HCT116 (cell line): ENCODE measurements around the gene TMF1. TPM values are rescaled to one million over a fixed set of nuclear protein-coding genes. Genes with fewer than 3 reads are reported as not detected.

Experiments used
- ATAC-seq: fragments of 200-7000 bp; cut with Tn5 transposase; 2 replicates; pipeline ENCODE4 v1.9.1; 2020; ENCODE audit warnings: mild to moderate bottlenecking, moderate library complexity
- BruUV-seq: library from RNA; stranded (reverse); fragments of 400-500 nt; replicated peaks from 2 replicates; lab custom pipeline; 2021; lab: Mats Ljungman, UMichigan
- CTCF ChIA-PET: fragments of 300-600 bp; sonication (Branson Sonifier 250); formaldehyde crosslinking; loops from one replicate; lab custom pipeline; 2021; ENCODE audit warnings: antibody characterized with exemption; lab: Charles Lee
- POLR2A ChIA-PET: fragments of 300-600, 350-600 bp; sonication (Branson Sonifier 250); formaldehyde crosslinking; loops from one replicate; lab custom pipeline; 2021; ENCODE audit warnings: antibody characterized with exemption; lab: Charles Lee
- RAD21 ChIA-PET, 2 experiments: fragments of 300-600 bp; sonication (Branson Sonifier 250); formaldehyde crosslinking; loops; one replicate each; lab custom pipeline; 2023; ENCODE audit warnings: low total read pairs in 2 of 2; ENCODE audit not compliant: uncharacterized antibody in 2 of 2, unreplicated experiment in 2 of 2, low non-redundant PET in 1 of 2; lab: Charles Lee
- DNase-seq: peaks from one replicate; pipeline ENCODE4 v3.0.0-alpha.2; 2010; ENCODE audit warnings: low read depth, low spot score
- H2AFZ ChIP-seq: fragments of 200-600 bp; shearing (Covaris generic), sonication (generic); 2 replicates; pipeline ENCODE4 v1.6.1; 2017; ENCODE audit warnings: low read depth, mixed run types, mixed read lengths, antibody characterized with exemption, low read length; ENCODE audit not compliant: poor library complexity, severe bottlenecking
- H3K27ac ChIP-seq: 2 replicates; pipeline ENCODE4 v1.5.1; 2012; ENCODE audit warnings: low read depth, low read length
- H3K27me3 ChIP-seq: fragments of 200-600 bp; sonication (generic); 2 replicates; pipeline ENCODE4 v1.6.1; 2016; ENCODE audit warnings: mixed run types, low read length, mixed read lengths; ENCODE audit not compliant: insufficient read depth
- H3K36me3 ChIP-seq, 2 experiments: fragments of 200-500 bp in 1 of 2; fragments of 200-600 bp in 1 of 2; sonication (Bioruptor generic) in 1 of 2; sonication (generic) in 1 of 2; 2 replicates each; pipeline versions ENCODE4 v1.5.1 to v1.6.1; 2014 to 2016; ENCODE audit warnings: low read length in 2 of 2, inconsistent platforms in 1 of 2, mixed read lengths in 1 of 2, mixed run types in 1 of 2; ENCODE audit not compliant: insufficient read depth in 2 of 2, control insufficient read depth in 1 of 2
- H3K4me1 ChIP-seq, 2 experiments: fragments of 200-600 bp in 1 of 2; sonication (generic) in 1 of 2; 2 replicates each; pipeline versions ENCODE4 v1.5.1 to v1.6.1; 2012 to 2017; ENCODE audit warnings: low read length in 2 of 2, inconsistent platforms in 1 of 2, mild to moderate bottlenecking in 1 of 2, mixed read lengths in 1 of 2, mixed run types in 1 of 2, moderate library complexity in 1 of 2; ENCODE audit not compliant: insufficient read depth in 2 of 2, control insufficient read depth in 1 of 2
- H3K4me2 ChIP-seq: fragments of 200-600 bp; sonication (generic); 2 replicates; pipeline ENCODE4 v1.6.1; 2017; ENCODE audit warnings: mixed run types, low read length, mixed read lengths
- H3K4me3 ChIP-seq, 2 experiments: fragments of 200-600 bp in 1 of 2; sonication (generic) in 1 of 2; replicated peaks in 1 of 2; 2 replicates each; pipeline ENCODE4 v1.5.1; 2011 to 2016; ENCODE audit warnings: low read length in 2 of 2, control low read depth in 1 of 2, low read depth in 1 of 2, mild to moderate bottlenecking in 1 of 2, mixed read lengths in 1 of 2, mixed run types in 1 of 2
- H3K79me2 ChIP-seq: fragments of 200-600 bp; sonication (generic); 2 replicates; pipeline ENCODE4 v1.6.1; 2017; ENCODE audit warnings: mild to moderate bottlenecking, mixed run types, low read length, moderate library complexity, mixed read lengths; ENCODE audit not compliant: insufficient read depth
- H3K9ac ChIP-seq: fragments of 200-600 bp; sonication (generic); 2 replicates; pipeline ENCODE4 v1.6.1; 2016; ENCODE audit warnings: low read length, mixed read lengths
- H3K9me2 ChIP-seq: fragments of 200-600 bp; sonication (generic), shearing (Covaris generic); 2 replicates; pipeline ENCODE4 v1.6.1; 2017; ENCODE audit warnings: mixed run types, mild to moderate bottlenecking, moderate library complexity; ENCODE audit not compliant: insufficient read depth
- H3K9me3 ChIP-seq, 2 experiments: fragments of 200-500 bp in 1 of 2; fragments of 200-600 bp in 1 of 2; sonication (Bioruptor generic) in 1 of 2; sonication (generic) in 1 of 2; 2 replicates each; pipeline ENCODE4 v1.6.1; 2014 to 2017; ENCODE audit warnings: low read length in 2 of 2, mixed read lengths in 2 of 2, inconsistent platforms in 1 of 2, low read depth in 1 of 2, mild to moderate bottlenecking in 1 of 2, mixed run types in 1 of 2, moderate library complexity in 1 of 2; ENCODE audit not compliant: control insufficient read depth in 1 of 2, insufficient read depth in 1 of 2
- H4K20me1 ChIP-seq: fragments of 200-600 bp; sonication (generic), shearing (Covaris generic); 2 replicates; pipeline ENCODE4 v1.6.1; 2017; ENCODE audit warnings: mixed run types, mild to moderate bottlenecking, moderate library complexity; ENCODE audit not compliant: insufficient read depth
- EGR1 ChIP-seq: IDR thresholded peaks from 2 replicates; pipeline ENCODE4 v1.6.1; 2012; ENCODE audit warnings: low read depth
- ELF1 ChIP-seq: IDR thresholded peaks from 2 replicates; pipeline ENCODE4 v1.6.1; 2012; ENCODE audit warnings: low read depth, borderline replicate concordance
- EZH2 ChIP-seq: fragments of 200-600 bp; sonication (generic); IDR thresholded peaks from 2 replicates; pipeline ENCODE4 v1.6.1; 2017; ENCODE audit warnings: antibody characterized with exemption, mixed run types
- EZH2phosphoT487 ChIP-seq: fragments of 200-600 bp; IDR thresholded peaks from 2 replicates; pipeline ENCODE4 v1.6.1; 2018; ENCODE audit warnings: antibody characterized with exemption, borderline replicate concordance
- JUND ChIP-seq: IDR thresholded peaks from 2 replicates; pipeline ENCODE4 v1.6.1; 2012
- MAX ChIP-seq: IDR thresholded peaks from 2 replicates; pipeline ENCODE4 v1.6.1; 2012
- POLR2A ChIP-seq: IDR thresholded peaks from 2 replicates; pipeline ENCODE4 v1.7.0; 2011; ENCODE audit warnings: borderline replicate concordance; ENCODE audit not compliant: insufficient read depth, insufficient read length; ENCODE audit errors: extremely low read depth
- POLR2AphosphoS5 ChIP-seq: IDR thresholded peaks from 2 replicates; pipeline ENCODE4 v1.6.1; 2011; ENCODE audit warnings: mild to moderate bottlenecking, low read depth, low read length, moderate library complexity
- RAD21 ChIP-seq: IDR thresholded peaks from 2 replicates; pipeline ENCODE4 v1.6.1; 2012; ENCODE audit warnings: low read depth, mild to moderate bottlenecking
- SIN3A ChIP-seq: IDR thresholded peaks from 2 replicates; pipeline ENCODE4 v1.6.1; 2012; ENCODE audit warnings: low read depth
- SP1 ChIP-seq: IDR thresholded peaks from 2 replicates; pipeline ENCODE4 v1.6.1; 2012; ENCODE audit warnings: low read depth
- TCF7L2 ChIP-seq: IDR thresholded peaks from 2 replicates; pipeline ENCODE4 v1.7.0; 2011; ENCODE audit warnings: borderline replicate concordance, inconsistent platforms; ENCODE audit not compliant: insufficient read depth, insufficient read length; ENCODE audit errors: extremely low read depth
- YY1 ChIP-seq: IDR thresholded peaks from 2 replicates; pipeline ENCODE4 v1.6.1; 2011; ENCODE audit warnings: low read length, low read depth, moderate library complexity, mild to moderate bottlenecking; ENCODE audit not compliant: insufficient replicate concordance; ENCODE audit errors: extremely low read depth
- ZBTB33 ChIP-seq: IDR thresholded peaks from 2 replicates; pipeline ENCODE4 v1.6.1; 2011; ENCODE audit warnings: mild to moderate bottlenecking, low read length, moderate library complexity; ENCODE audit not compliant: insufficient replicate concordance; ENCODE audit errors: extremely low read depth
- ZFX ChIP-seq: fragments of 450-650 bp; IDR thresholded peaks from 2 replicates; pipeline ENCODE4 v1.6.1; 2017
- ZNF274 ChIP-seq: fragments of 200-500 bp; sonication (Bioruptor generic); IDR thresholded peaks from 2 replicates; pipeline ENCODE4 v1.6.1; 2014; ENCODE audit warnings: mild to moderate bottlenecking, low read depth, low read length, inconsistent platforms
- intact Hi-C: fragments of 100-400 bp; cut with micrococcal nuclease; formaldehyde crosslinking; loops from 2 replicates; pipeline ENCODE4 v1.10.0; 2022
- total RNA-seq: library from RNA; stranded (reverse); gene quantifications from one replicate; pipeline ENCODE4 v1.2.1, GENCODE V29; 2021; ENCODE audit not compliant: unreplicated experiment
- TF ChIP-seq, protein P1 (sequence below), 3 experiments: fragments of 200-600 bp in 1 of 3; sonication (generic) in 1 of 3; IDR thresholded peaks in 2 of 3; conservative IDR thresholded peaks in 1 of 3; 2 replicates each; pipeline ENCODE4 v1.5.1; 2012 to 2017; ENCODE audit warnings: low read depth in 2 of 3, low read length in 2 of 3, antibody characterized with exemption in 1 of 3, borderline replicate concordance in 1 of 3, control low read depth in 1 of 3, mild to moderate bottlenecking in 1 of 3, mixed read lengths in 1 of 3, mixed run types in 1 of 3, moderate library complexity in 1 of 3; ENCODE audit not compliant: insufficient read depth in 1 of 3
- TF ChIP-seq, protein P2 (sequence below): IDR thresholded peaks from 2 replicates; pipeline ENCODE4 v1.6.1; 2012; ENCODE audit warnings: low read depth
- TF ChIP-seq, protein P3 (sequence below): IDR thresholded peaks from 2 replicates; pipeline ENCODE4 v1.6.1; 2012

Gene TMF1
- total RNA-seq, 1 experiment from 2014 or later = 27.3 TPM

GRCh38 chr3:69016102-69016501 lies 36.0 kb downstream of the TMF1 start:
- Histone ChIP-seq H3K4me2 (no peak overlapping the region), H3K9ac (no peak overlapping the region), H3K36me3 (no peaks in the 10 kb centered on the region), H3K4me3 (no peak overlapping the region), H3K79me2 (no peaks in the 10 kb centered on the region), H3K27ac (no peak overlapping the region), H3K27me3 (no peaks in the 10 kb centered on the region), H4K20me1 (0 out of 2 replicates have a peak, but pooled peaks cover 3% of the 10 kb centered on the region), H3K9me3 (no peaks in the 10 kb centered on the region), H3K4me1 (peaks cover 4 to 18% of the 10 kb centered on the region in 2 experiments), H2AFZ (no peak overlapping the region), H3K9me2 (no peaks in the 10 kb centered on the region)
- ChIA-PET CTCF (no interaction called here), POLR2A (no interaction called here), RAD21 (no interaction called here)
- no peak for ATAC-seq
- TF ChIP-seq POLR2AphosphoS5 (no peak), ZBTB33 (no peak), YY1 (no peak), RAD21 (no peak), SP1 (no peak), POLR2A (no peak), EZH2 (no peak), ELF1 (no peak), ZFX (no peak), TCF7L2 (no peak), EGR1 (no peak), ZNF274 (no peak), SIN3A (no peak), JUND (no peak), EZH2phosphoT487 (no peak), MAX (no peak)
- TF ChIP-seq, protein P1, sequence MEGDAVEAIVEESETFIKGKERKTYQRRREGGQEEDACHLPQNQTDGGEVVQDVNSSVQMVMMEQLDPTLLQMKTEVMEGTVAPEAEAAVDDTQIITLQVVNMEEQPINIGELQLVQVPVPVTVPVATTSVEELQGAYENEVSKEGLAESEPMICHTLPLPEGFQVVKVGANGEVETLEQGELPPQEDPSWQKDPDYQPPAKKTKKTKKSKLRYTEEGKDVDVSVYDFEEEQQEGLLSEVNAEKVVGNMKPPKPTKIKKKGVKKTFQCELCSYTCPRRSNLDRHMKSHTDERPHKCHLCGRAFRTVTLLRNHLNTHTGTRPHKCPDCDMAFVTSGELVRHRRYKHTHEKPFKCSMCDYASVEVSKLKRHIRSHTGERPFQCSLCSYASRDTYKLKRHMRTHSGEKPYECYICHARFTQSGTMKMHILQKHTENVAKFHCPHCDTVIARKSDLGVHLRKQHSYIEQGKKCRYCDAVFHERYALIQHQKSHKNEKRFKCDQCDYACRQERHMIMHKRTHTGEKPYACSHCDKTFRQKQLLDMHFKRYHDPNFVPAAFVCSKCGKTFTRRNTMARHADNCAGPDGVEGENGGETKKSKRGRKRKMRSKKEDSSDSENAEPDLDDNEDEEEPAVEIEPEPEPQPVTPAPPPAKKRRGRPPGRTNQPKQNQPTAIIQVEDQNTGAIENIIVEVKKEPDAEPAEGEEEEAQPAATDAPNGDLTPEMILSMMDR (IDR thresholded peaks at IDR 0.05 in 2 of 3, conservative IDR thresholded peaks at IDR 0.05 in 1 of 3; ENCODE audit: borderline replicate concordance in 1 of 3, insufficient read depth in 1 of 3, low read depth in 2 of 3, low read length in 2 of 3) = no peak
- TF ChIP-seq, protein P2, sequence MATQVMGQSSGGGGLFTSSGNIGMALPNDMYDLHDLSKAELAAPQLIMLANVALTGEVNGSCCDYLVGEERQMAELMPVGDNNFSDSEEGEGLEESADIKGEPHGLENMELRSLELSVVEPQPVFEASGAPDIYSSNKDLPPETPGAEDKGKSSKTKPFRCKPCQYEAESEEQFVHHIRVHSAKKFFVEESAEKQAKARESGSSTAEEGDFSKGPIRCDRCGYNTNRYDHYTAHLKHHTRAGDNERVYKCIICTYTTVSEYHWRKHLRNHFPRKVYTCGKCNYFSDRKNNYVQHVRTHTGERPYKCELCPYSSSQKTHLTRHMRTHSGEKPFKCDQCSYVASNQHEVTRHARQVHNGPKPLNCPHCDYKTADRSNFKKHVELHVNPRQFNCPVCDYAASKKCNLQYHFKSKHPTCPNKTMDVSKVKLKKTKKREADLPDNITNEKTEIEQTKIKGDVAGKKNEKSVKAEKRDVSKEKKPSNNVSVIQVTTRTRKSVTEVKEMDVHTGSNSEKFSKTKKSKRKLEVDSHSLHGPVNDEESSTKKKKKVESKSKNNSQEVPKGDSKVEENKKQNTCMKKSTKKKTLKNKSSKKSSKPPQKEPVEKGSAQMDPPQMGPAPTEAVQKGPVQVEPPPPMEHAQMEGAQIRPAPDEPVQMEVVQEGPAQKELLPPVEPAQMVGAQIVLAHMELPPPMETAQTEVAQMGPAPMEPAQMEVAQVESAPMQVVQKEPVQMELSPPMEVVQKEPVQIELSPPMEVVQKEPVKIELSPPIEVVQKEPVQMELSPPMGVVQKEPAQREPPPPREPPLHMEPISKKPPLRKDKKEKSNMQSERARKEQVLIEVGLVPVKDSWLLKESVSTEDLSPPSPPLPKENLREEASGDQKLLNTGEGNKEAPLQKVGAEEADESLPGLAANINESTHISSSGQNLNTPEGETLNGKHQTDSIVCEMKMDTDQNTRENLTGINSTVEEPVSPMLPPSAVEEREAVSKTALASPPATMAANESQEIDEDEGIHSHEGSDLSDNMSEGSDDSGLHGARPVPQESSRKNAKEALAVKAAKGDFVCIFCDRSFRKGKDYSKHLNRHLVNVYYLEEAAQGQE = no peak
- TF ChIP-seq, protein P3, sequence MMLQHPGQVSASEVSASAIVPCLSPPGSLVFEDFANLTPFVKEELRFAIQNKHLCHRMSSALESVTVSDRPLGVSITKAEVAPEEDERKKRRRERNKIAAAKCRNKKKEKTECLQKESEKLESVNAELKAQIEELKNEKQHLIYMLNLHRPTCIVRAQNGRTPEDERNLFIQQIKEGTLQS = no peak
- BruUV-seq = no TSS peak
- DNase-seq = no peak
- intact Hi-C loops = no loop called here
